Measurements from ENCODE around the gene TANK.

DNA sequence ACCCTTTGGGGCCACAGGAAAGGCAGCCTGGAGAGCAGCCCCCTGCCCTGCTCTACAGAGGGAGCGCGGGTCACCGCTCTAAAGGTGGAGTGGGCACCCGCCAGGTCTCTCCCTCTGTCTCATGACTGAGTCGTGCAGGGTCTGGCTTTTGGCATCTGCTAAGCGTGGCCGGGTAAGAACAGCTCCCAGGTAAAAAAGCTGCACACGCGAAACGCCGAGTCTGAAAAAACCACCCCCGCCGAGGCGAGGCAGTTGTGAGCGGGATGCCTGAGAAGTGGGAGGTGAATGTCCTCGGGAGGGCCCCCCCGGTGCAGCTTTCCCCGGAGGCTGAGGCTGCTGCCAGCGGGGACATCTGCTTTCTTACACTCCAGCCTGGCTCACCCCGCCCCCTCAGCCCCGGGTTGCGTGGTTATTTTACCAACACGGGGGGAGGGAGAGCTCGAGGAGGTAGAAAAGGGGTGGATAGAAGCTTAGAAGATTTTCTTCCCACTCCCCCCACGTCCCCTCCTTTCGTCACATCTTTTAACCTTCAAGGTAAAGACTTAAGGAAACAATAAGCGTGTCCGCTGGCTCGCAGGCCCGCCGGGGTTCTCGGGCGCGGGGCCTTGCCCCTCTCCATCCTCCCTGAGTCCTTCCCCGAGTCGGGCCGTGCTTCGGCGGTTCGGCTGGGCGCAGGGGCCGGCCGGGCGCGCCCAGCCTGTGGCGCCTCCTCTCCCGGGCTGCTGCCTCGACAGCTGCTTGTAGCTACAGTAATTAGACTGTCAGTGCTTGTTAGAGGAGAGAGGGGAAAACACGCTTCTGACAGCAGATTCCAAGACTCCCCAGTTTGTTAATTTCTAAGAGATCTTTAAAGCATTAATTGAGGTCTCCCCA is 77.4 kb downstream of the TANK start:
- TF ChIP-seq, protein P1, sequence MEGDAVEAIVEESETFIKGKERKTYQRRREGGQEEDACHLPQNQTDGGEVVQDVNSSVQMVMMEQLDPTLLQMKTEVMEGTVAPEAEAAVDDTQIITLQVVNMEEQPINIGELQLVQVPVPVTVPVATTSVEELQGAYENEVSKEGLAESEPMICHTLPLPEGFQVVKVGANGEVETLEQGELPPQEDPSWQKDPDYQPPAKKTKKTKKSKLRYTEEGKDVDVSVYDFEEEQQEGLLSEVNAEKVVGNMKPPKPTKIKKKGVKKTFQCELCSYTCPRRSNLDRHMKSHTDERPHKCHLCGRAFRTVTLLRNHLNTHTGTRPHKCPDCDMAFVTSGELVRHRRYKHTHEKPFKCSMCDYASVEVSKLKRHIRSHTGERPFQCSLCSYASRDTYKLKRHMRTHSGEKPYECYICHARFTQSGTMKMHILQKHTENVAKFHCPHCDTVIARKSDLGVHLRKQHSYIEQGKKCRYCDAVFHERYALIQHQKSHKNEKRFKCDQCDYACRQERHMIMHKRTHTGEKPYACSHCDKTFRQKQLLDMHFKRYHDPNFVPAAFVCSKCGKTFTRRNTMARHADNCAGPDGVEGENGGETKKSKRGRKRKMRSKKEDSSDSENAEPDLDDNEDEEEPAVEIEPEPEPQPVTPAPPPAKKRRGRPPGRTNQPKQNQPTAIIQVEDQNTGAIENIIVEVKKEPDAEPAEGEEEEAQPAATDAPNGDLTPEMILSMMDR (IDR thresholded peaks at IDR 0.05): no peak
- TF ChIP-seq POLR2A (IDR thresholded peaks at IDR 0.05) (no peak), POLR2AphosphoS5 (IDR thresholded peaks at IDR 0.05) (no peak), EP300 (IDR thresholded peaks at IDR 0.05) (no peak)
